Measurements from ENCODE around the gene ANO2.

ANO2 gene

DNA sequence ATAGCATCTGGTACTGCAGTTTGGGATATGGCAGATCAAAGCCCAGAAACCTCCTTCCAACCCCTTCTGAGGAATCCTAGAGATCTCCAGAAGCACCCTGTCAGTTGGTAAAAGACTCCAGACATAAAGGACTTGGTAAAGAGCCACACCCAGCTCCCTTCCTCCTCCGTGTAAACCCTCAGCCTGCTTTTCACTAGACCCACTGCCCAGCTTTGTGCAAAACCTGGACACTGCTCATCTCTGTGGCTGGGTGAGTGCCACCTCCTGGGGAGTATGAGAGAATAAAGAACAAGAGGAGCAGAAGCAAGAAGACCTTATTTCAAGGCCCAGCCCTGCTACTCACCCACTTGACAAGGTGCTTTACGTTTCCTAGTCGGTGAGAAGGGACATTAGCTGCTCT lies 33.0 kb downstream of the ANO2 start:
- H3K27me3 ChIP-seq (ENCODE audit: insufficient read depth, low read depth) = no peaks in the 10 kb centered on the region
- no peaks in the 10 kb centered on the region for H3K79me2 ChIP-seq (ENCODE audit: insufficient read depth, low read depth)
- no peak overlapping the region for H3K4me2 ChIP-seq
- no peaks in the 10 kb centered on the region for H4K20me1 ChIP-seq (ENCODE audit: insufficient read depth)
- H3K36me3 ChIP-seq (ENCODE audit: insufficient read depth) = no peaks in the 10 kb centered on the region
- H2AFZ ChIP-seq (ENCODE audit: low read depth) = no peak overlapping the region
- no peak overlapping the region for H3K4me3 ChIP-seq (IDR thresholded peaks at IDR 0.05; ENCODE audit: insufficient read depth, low read depth, low read length)
- H3K4me1 ChIP-seq (ENCODE audit: low read depth, poor library complexity, severe bottlenecking) = no peaks in the 10 kb centered on the region
- H3K27ac ChIP-seq = no peak overlapping the region
- TF ChIP-seq CTCF (conservative IDR thresholded peaks at IDR 0.05; ENCODE audit: low read depth, low read length) = no peak
- no peak overlapping the region for H3K9ac ChIP-seq

GRCh38 chr12:5910790-5911548 lies 34.1 kb downstream of the ANO2 start:
- H3K4me1 ChIP-seq (ENCODE audit: low read depth, poor library complexity, severe bottlenecking) = no peaks in the 10 kb centered on the region
- H3K4me2 ChIP-seq = no peak overlapping the region
- no peak overlapping the region for H2AFZ ChIP-seq (ENCODE audit: low read depth)
- H3K4me3 ChIP-seq (IDR thresholded peaks at IDR 0.05; ENCODE audit: insufficient read depth, low read depth, low read length) = no peak overlapping the region
- H4K20me1 ChIP-seq (ENCODE audit: insufficient read depth) = no peaks in the 10 kb centered on the region
- H3K27ac ChIP-seq = no peak overlapping the region
- no peaks in the 10 kb centered on the region for H3K36me3 ChIP-seq (ENCODE audit: insufficient read depth)
- no peak overlapping the region for H3K9ac ChIP-seq
- H3K27me3 ChIP-seq (ENCODE audit: insufficient read depth, low read depth) = no peaks in the 10 kb centered on the region
- no peaks in the 10 kb centered on the region for H3K79me2 ChIP-seq (ENCODE audit: insufficient read depth, low read depth)
- no peak for TF ChIP-seq CTCF (conservative IDR thresholded peaks at IDR 0.05; ENCODE audit: low read depth, low read length)

- H3K27ac ChIP-seq = no peak overlapping the region
- TF ChIP-seq CTCF (conservative IDR thresholded peaks at IDR 0.05; ENCODE audit: low read depth, low read length) = no peak
- H2AFZ ChIP-seq (ENCODE audit: low read depth) = no peak overlapping the region
- H3K79me2 ChIP-seq (ENCODE audit: insufficient read depth, low read depth) = no peaks in the 10 kb centered on the region
- H3K9ac ChIP-seq = no peak overlapping the region
- no peak overlapping the region for H3K4me3 ChIP-seq (IDR thresholded peaks at IDR 0.05; ENCODE audit: insufficient read depth, low read depth, low read length)
- no peaks in the 10 kb centered on the region for H3K36me3 ChIP-seq (ENCODE audit: insufficient read depth)
- no peaks in the 10 kb centered on the region for H3K4me1 ChIP-seq (ENCODE audit: low read depth, poor library complexity, severe bottlenecking)
- H3K27me3 ChIP-seq (ENCODE audit: insufficient read depth, low read depth) = no peaks in the 10 kb centered on the region
- no peaks in the 10 kb centered on the region for H4K20me1 ChIP-seq (ENCODE audit: insufficient read depth)
- H3K4me2 ChIP-seq = no peak overlapping the region
Observed at GRCh38 chr12:5909560-5909959, 35.5 kb downstream of the ANO2 start.

DNA sequence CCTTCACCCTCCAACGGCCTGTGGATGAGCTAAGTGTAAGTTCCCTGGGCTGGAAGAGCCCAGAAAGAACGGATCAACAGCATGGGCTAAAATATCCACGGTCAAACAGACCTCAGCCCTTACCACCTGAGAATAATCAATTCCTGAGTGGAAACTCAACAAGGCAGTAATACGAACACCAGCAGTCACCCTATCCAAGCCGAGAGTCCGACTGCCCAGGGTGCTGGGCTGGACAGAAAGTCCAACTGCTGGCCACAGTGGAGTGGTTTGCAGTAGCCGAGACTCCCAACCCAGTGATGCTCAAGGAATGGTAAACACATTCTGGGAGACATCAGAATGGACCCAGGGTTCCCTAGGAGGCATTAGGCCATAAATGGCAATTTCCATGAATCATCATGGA lies 36.8 kb downstream of the ANO2 start:
- H3K27ac ChIP-seq = no peak overlapping the region
- H3K9ac ChIP-seq = no peak overlapping the region
- H3K4me2 ChIP-seq = no peak overlapping the region
- H3K79me2 ChIP-seq (ENCODE audit: insufficient read depth, low read depth) = no peaks in the 10 kb centered on the region
- no peaks in the 10 kb centered on the region for H3K27me3 ChIP-seq (ENCODE audit: insufficient read depth, low read depth)
- no peaks in the 10 kb centered on the region for H4K20me1 ChIP-seq (ENCODE audit: insufficient read depth)
- no peak overlapping the region for H3K4me3 ChIP-seq (IDR thresholded peaks at IDR 0.05; ENCODE audit: insufficient read depth, low read depth, low read length)
- H3K4me1 ChIP-seq (ENCODE audit: low read depth, poor library complexity, severe bottlenecking) = no peaks in the 10 kb centered on the region
- no peak for TF ChIP-seq CTCF (conservative IDR thresholded peaks at IDR 0.05; ENCODE audit: low read depth, low read length)
- no peaks in the 10 kb centered on the region for H3K36me3 ChIP-seq (ENCODE audit: insufficient read depth)
- no peak overlapping the region for H2AFZ ChIP-seq (ENCODE audit: low read depth)
